ENCODE results near the gene FGFR2. TPM values are rescaled to one million over a fixed set of nuclear protein-coding genes. Genes with fewer than 3 reads are reported as not detected.

Gene FGFR2
- total RNA-seq, 2 experiments from 2014 or later = not detected

DNA sequence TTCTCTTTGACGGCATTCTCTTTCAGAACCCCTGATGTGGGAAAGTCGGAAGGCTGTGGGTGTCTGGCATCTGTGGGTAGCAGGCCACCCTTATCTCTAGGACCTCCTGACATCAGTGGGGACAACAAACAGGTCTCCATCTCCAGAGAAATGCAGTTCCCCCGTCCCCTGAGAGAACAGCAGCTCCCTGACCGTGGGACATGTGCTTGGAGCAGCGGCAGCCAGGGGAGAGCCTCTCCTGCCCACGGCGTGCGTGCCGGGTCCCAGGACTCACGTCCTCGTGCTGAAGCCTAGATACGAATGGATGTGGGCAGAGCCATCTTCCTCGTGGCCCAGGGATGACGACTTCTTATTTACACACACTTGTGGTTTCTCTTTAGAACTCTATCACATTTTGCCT lies 133.0 kb downstream of the FGFR2 start:
- Histone ChIP-seq H3K9me3 (ENCODE audit: low read length) (no peaks in the 10 kb centered on the region), H3K27ac (ENCODE audit: low read depth, low read length, poor library complexity, severe bottlenecking) (no peak overlapping the region), H3K4me2 (ENCODE audit: low read length) (no peak overlapping the region), H4K20me1 (ENCODE audit: insufficient read depth, low read length) (no peaks in the 10 kb centered on the region), H3K4me1 (ENCODE audit: insufficient read depth, low read length, poor library complexity, severe bottlenecking) (no peaks in the 10 kb centered on the region), H3K36me3 (ENCODE audit: insufficient read depth, low read length) (no peaks in the 10 kb centered on the region), H3K9me2 (ENCODE audit: insufficient read depth, low read length) (no peaks in the 10 kb centered on the region), H3K4me3 (ENCODE audit: low read depth, low read length, poor library complexity, severe bottlenecking) (no peak overlapping the region), H3K79me2 (ENCODE audit: insufficient read depth, low read depth, low read length) (no peaks in the 10 kb centered on the region), H2AFZ (ENCODE audit: low read length) (no peak overlapping the region)
- ChIA-PET CTCF (ENCODE audit: unreplicated experiment) (no interaction called here), POLR2A (no interaction called here)
- intact Hi-C loops (cut with micrococcal nuclease; ENCODE audit: unreplicated experiment) = no loop called here
- no TSS peak for BruUV-seq (replicated peaks)
- DNase-seq (ENCODE audit: low spot score) = no peak
- TF ChIP-seq, protein P1, sequence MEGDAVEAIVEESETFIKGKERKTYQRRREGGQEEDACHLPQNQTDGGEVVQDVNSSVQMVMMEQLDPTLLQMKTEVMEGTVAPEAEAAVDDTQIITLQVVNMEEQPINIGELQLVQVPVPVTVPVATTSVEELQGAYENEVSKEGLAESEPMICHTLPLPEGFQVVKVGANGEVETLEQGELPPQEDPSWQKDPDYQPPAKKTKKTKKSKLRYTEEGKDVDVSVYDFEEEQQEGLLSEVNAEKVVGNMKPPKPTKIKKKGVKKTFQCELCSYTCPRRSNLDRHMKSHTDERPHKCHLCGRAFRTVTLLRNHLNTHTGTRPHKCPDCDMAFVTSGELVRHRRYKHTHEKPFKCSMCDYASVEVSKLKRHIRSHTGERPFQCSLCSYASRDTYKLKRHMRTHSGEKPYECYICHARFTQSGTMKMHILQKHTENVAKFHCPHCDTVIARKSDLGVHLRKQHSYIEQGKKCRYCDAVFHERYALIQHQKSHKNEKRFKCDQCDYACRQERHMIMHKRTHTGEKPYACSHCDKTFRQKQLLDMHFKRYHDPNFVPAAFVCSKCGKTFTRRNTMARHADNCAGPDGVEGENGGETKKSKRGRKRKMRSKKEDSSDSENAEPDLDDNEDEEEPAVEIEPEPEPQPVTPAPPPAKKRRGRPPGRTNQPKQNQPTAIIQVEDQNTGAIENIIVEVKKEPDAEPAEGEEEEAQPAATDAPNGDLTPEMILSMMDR (conservative IDR thresholded peaks at IDR 0.05; ENCODE audit: low read length) = no peak
- no peak for TF ChIP-seq EZH2phosphoT487 (IDR thresholded peaks at IDR 0.05; ENCODE audit: borderline replicate concordance, low read depth, low read length)

DNA sequence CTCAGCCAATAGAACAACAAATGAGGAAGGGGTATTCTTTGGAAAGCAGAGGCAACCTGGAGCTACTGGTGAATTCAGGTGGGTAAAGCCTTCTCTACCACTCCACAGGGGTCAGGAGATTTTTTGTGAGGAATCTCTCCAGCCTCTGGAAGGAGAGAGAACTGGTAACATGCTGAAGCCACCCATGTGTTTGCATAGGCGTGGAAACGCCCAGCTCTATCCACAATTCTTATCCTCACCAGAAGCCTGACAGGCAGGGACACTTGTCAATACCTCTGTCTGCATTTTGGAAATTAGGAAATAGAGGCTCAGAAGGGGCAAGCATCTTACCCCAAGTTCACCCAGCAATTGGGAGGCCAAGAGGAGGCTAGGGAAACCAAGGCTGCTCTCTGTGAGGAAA lies 133.7 kb downstream of the FGFR2 start:
- ChIA-PET CTCF (ENCODE audit: unreplicated experiment) (no interaction called here), POLR2A (no interaction called here)
- Histone ChIP-seq H3K4me3 (ENCODE audit: low read depth, low read length, poor library complexity, severe bottlenecking) (no peak overlapping the region), H3K4me1 (ENCODE audit: insufficient read depth, low read length, poor library complexity, severe bottlenecking) (no peaks in the 10 kb centered on the region), H3K4me2 (ENCODE audit: low read length) (no peak overlapping the region), H3K27ac (ENCODE audit: low read depth, low read length, poor library complexity, severe bottlenecking) (no peak overlapping the region), H3K79me2 (ENCODE audit: insufficient read depth, low read depth, low read length) (no peaks in the 10 kb centered on the region), H2AFZ (ENCODE audit: low read length) (no peak overlapping the region), H3K36me3 (ENCODE audit: insufficient read depth, low read length) (no peaks in the 10 kb centered on the region), H3K9me3 (ENCODE audit: low read length) (no peaks in the 10 kb centered on the region), H4K20me1 (ENCODE audit: insufficient read depth, low read length) (no peaks in the 10 kb centered on the region), H3K9me2 (ENCODE audit: insufficient read depth, low read length) (no peaks in the 10 kb centered on the region)
- intact Hi-C loops (cut with micrococcal nuclease; ENCODE audit: unreplicated experiment) = no loop called here
- no peak for TF ChIP-seq EZH2phosphoT487 (IDR thresholded peaks at IDR 0.05; ENCODE audit: borderline replicate concordance, low read depth, low read length)
- TF ChIP-seq, protein P1 (conservative IDR thresholded peaks at IDR 0.05; ENCODE audit: low read length) = no peak
- DNase-seq (ENCODE audit: low spot score) = no peak
- no TSS peak for BruUV-seq (replicated peaks)

DNA sequence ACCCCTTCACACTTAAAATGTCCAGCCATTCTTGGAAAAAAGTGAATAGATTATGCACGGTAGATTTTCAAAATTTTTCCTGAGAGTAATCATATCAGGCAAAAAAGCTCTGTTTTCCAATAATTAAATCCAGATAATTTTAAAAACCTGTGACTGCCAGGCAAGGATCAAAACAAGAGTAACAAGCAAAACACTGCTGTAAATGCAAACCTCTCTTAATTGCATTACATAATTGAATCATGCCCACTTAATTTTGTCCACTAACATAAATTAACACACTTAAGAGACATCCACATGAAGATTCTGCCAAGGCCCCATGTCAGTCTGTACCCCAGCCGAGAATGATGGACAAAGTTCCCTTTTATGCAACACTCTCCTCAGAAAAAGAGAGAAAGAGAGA lies 135.3 kb downstream of the FGFR2 start:
- BruUV-seq (replicated peaks) = no TSS peak
- Histone ChIP-seq H3K4me2 (ENCODE audit: low read length) (no peak overlapping the region), H4K20me1 (ENCODE audit: insufficient read depth, low read length) (no peaks in the 10 kb centered on the region), H3K27ac (ENCODE audit: low read depth, low read length, poor library complexity, severe bottlenecking) (no peak overlapping the region), H3K9me3 (ENCODE audit: low read length) (no peaks in the 10 kb centered on the region), H2AFZ (ENCODE audit: low read length) (no peak overlapping the region), H3K36me3 (ENCODE audit: insufficient read depth, low read length) (no peaks in the 10 kb centered on the region), H3K79me2 (ENCODE audit: insufficient read depth, low read depth, low read length) (no peaks in the 10 kb centered on the region), H3K4me1 (ENCODE audit: insufficient read depth, low read length, poor library complexity, severe bottlenecking) (no peaks in the 10 kb centered on the region), H3K4me3 (ENCODE audit: low read depth, low read length, poor library complexity, severe bottlenecking) (no peak overlapping the region), H3K9me2 (ENCODE audit: insufficient read depth, low read length) (no peaks in the 10 kb centered on the region)
- CTCF ChIA-PET (ENCODE audit: unreplicated experiment) = no interaction called here
- no peak for DNase-seq (ENCODE audit: low spot score)
- POLR2A ChIA-PET = interaction anchor here (0.5 kb wide), 1 partner anchor 8 kb away, joined by 3 read pairs; no protein-coding TSS in a partner anchor
- intact Hi-C loops (cut with micrococcal nuclease; ENCODE audit: unreplicated experiment) = no loop called here
- TF ChIP-seq EZH2phosphoT487 (IDR thresholded peaks at IDR 0.05; ENCODE audit: borderline replicate concordance, low read depth, low read length) = no peak
- TF ChIP-seq, protein P1 (conservative IDR thresholded peaks at IDR 0.05; ENCODE audit: low read length) = no peak

Data from OCI-LY7 (cell line).